Lung (tissue), 12 donors: ENCODE measurements around the gene BEST2. TPM values are rescaled to one million over a fixed set of nuclear protein-coding genes. Genes with fewer than 3 reads are reported as not detected.

Experiments
- ATAC-seq: fragments of 200-7000 bp; cut with Tn5 transposase; one replicate; pipeline ENCODE4 v1.9.1; 2020; ENCODE audit warnings: moderate number of reproducible peaks; ENCODE audit not compliant: insufficient read depth, low FRiP score
- DNase-seq, 3 donors: peaks; one replicate each; pipeline ENCODE4 v3.0.0-alpha.2; 2013 to 2017
- H3K27ac ChIP-seq, 2 donors: one replicate each; pipeline ENCODE4 v1.5.1; 2013; ENCODE audit warnings: mild to moderate bottlenecking in 2 of 2, moderate library complexity in 2 of 2, control low read depth in 1 of 2, inconsistent platforms in 1 of 2, low read depth in 1 of 2, low read length in 1 of 2
- H3K27me3 ChIP-seq, 3 donors: one replicate each; pipeline ENCODE4 v1.5.1; 2013; ENCODE audit warnings: low read length in 2 of 3; ENCODE audit not compliant: control insufficient read depth in 3 of 3, insufficient read depth in 3 of 3
- H3K36me3 ChIP-seq, 4 donors: one replicate each; pipeline ENCODE4 v1.5.1; 2013; ENCODE audit warnings: low read length in 4 of 4, mild to moderate bottlenecking in 1 of 4, moderate library complexity in 1 of 4; ENCODE audit not compliant: control insufficient read depth in 4 of 4, insufficient read depth in 4 of 4
- H3K4me1 ChIP-seq, 5 donors: one replicate each; pipeline ENCODE4 v1.5.1; 2013; ENCODE audit warnings: low read length in 5 of 5, mild to moderate bottlenecking in 2 of 5, moderate library complexity in 1 of 5; ENCODE audit not compliant: control insufficient read depth in 5 of 5, insufficient read depth in 5 of 5
- H3K4me3 ChIP-seq: one replicate; pipeline ENCODE4 v1.5.1; 2013; ENCODE audit warnings: mild to moderate bottlenecking, control low read depth, moderate library complexity
- H3K9ac ChIP-seq, 2 donors: one replicate each; pipeline ENCODE4 v1.5.1; 2013; ENCODE audit warnings: low read length in 2 of 2, control low read depth in 1 of 2; ENCODE audit not compliant: insufficient read depth in 1 of 2
- H3K9me3 ChIP-seq, 4 donors: one replicate each; pipeline ENCODE4 v1.5.1; 2013; ENCODE audit warnings: low read length in 3 of 4, mild to moderate bottlenecking in 1 of 4, moderate library complexity in 1 of 4; ENCODE audit not compliant: control insufficient read depth in 4 of 4, insufficient read depth in 3 of 4
- CTCF ChIP-seq: IDR thresholded peaks from 2 replicates; pipeline ENCODE4 v1.5.1; 2012; ENCODE audit warnings: mild to moderate bottlenecking; ENCODE audit errors: control extremely low read depth, extremely low read depth
- WGBS, 2 donors: extraction: QIAGEN DNeasy Blood & Tissue Kit; methylation state at CpG; one replicate each; pipeline ENCODE4 v1.1.7; 2013; 5-methylcytosine and 5-hydroxymethylcytosine counted together
- polyA plus RNA-seq, 2 donors: library from polyadenylated mRNA; stranded (reverse); fragments of 200-250 nt; gene quantifications; one replicate each; pipeline ENCODE4 v1.2.1, GENCODE V29; 2013
- total RNA-seq, 2 donors: library from RNA; depleted of rRNA in 1 of 2; stranded (reverse); fragments of >200 nt in 1 of 2; gene quantifications; one replicate each; pipeline ENCODE4 v1.2.1, GENCODE V29; 2014 to 2021
- donor health status: control.
- donor health status: control.
- donor health status: Bipolar disorder and iron deficiency.
- donor health status: healthy.
- donor health status: DM: yes; HTN: yes; CAD: no.

BEST2 gene
- total and polyA plus RNA-seq, 4 donors = 0.02 TPM; not detected in 3

GRCh38 chr19:12789098-12789903, 37.7 kb downstream of the BEST2 start:
- Histone ChIP-seq H3K27me3 (no peaks in the 10 kb centered on the region), H3K4me3 (peak overlapping the region; percentile 50), H3K9me3 (no peaks in the 10 kb centered on the region), H3K9ac (peak overlapping the region; percentile 25 to 67), H3K4me1 (peaks cover 0 to 79% (median 38%) of the 10 kb centered on the region in 5 donors), H3K36me3 (no peaks in the 10 kb centered on the region), H3K27ac (peak overlapping the region; percentile 98 to 100)
- TF ChIP-seq CTCF = no peak
- WGBS, 2 donors = 1% methylated on average over 17 to 46 of the region's 46 CpGs
- DNase-seq = peak in 1 of 3 donors; percentile 54
- ATAC-seq = no peak

GRCh38 chr19:12789904-12790619, 38.5 kb downstream of the BEST2 start:
- H3K27ac ChIP-seq = peak overlapping the region; percentile 98 to 100
- TF ChIP-seq CTCF = no peak
- H3K36me3 ChIP-seq = no peaks in the 10 kb centered on the region
- H3K27me3 ChIP-seq = no peaks in the 10 kb centered on the region
- H3K4me1 ChIP-seq = peaks cover 0 to 72% (median 30%) of the 10 kb centered on the region in 5 donors
- ATAC-seq (peak; percentile 57), DNase-seq (peak; percentile 97 to 98 (median 97))
- H3K4me3 ChIP-seq = peak overlapping the region; percentile 60
- peak overlapping the region; percentile 42 to 85 for H3K9ac ChIP-seq
- H3K9me3 ChIP-seq = no peaks in the 10 kb centered on the region
- 0 to 1% methylated on average over 50 to 56 of the region's 56 CpGs for WGBS, 2 donors

- no peak for TF ChIP-seq CTCF
Measured at GRCh38 chr19:12790628-12791344, 39.2 kb downstream of the BEST2 start.

More at GRCh38 chr19:12790628-12791344, 39.2 kb downstream of the BEST2 start:
- DNase-seq (peak in 1 of 3 donors; percentile 41), ATAC-seq (no peak)
- Histone ChIP-seq H3K27me3 (no peaks in the 10 kb centered on the region), H3K4me1 (peaks cover 0 to 65% (median 23%) of the 10 kb centered on the region in 5 donors), H3K27ac (peak overlapping the region; percentile 98 to 100), H3K4me3 (peak overlapping the region; percentile 60), H3K9ac (peak overlapping the region; percentile 42 to 85), H3K9me3 (no peaks in the 10 kb centered on the region), H3K36me3 (no peaks in the 10 kb centered on the region)
- 0 to 1% methylated on average over 20 to 22 of the region's 22 CpGs for WGBS, 2 donors
